HG03196 (cell line): Measurements from ENCODE around the gene CHCHD6.

Source experiments
- ATAC-seq: cut with Tn5 transposase; IDR thresholded peaks from one replicate; pipeline ENCODE4 v1.9.1; 2021; ENCODE audit not compliant: unreplicated experiment

Gene CHCHD6

DNA sequence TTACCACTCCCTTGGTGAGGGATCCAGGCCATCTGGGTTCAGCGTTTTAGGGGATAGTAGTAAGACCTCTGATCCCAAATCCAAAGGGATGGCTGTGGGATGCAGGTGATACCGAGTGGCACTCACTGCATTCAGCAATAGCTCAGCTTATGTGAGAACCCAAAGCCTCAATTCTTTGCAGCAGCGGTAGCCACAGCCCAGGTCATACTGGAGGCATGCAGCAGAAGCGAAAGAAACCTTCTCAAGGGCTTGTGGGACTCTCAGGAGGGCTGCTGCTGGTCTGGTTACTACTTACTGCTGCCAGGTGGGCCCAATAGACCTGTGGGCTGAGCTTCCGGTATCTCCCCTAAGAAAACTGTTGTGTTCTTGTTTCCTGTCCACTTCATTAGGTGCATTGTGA, 38.0 kb downstream of the CHCHD6 start:
- no peak for ATAC-seq

GRCh38 chr3:126743350-126743749, 39.3 kb downstream of the CHCHD6 start:
- no peak for ATAC-seq

GRCh38 chr3:126743781-126744180, 39.7 kb downstream of the CHCHD6 start:
- no peak for ATAC-seq

DNA sequence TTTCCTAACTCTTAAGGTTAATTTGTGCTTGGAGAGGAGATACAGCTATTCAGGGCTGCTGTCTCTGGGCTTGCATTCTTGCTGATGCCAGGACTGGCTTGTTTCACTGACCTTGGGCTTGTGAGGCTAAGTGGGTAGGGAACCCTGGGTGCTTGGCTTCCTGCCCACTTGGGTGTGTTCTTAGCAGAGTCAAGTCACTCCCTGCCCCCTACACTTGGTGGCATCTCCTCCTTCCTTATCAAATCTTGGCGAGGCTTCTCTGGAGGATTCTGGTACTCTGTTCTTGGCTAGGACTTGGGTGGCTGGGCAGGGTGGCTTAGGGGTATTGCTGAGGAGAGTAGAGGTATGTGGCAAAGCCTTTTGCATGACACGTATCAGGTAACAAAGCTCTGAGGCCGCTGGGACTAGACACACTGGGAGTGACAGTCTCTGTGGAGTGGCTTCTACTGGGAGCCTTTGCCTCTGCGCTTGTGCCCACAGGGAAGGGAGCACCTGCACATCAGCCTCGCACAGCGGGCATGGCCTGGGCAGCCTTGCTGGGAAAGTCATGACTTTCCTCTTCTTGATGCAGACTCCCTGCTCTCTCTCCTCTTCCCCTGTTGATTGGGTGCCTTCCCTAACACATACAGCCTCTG, 41.8 kb downstream of the CHCHD6 start:
- ATAC-seq = no peak

- ATAC-seq = no peak
These were observed 42.5 kb downstream of the CHCHD6 start for GRCh38 chr3:126746395-126747177.

GRCh38 chr3:126747768-126748167, 43.7 kb downstream of the CHCHD6 start:
- no peak for ATAC-seq

DNA sequence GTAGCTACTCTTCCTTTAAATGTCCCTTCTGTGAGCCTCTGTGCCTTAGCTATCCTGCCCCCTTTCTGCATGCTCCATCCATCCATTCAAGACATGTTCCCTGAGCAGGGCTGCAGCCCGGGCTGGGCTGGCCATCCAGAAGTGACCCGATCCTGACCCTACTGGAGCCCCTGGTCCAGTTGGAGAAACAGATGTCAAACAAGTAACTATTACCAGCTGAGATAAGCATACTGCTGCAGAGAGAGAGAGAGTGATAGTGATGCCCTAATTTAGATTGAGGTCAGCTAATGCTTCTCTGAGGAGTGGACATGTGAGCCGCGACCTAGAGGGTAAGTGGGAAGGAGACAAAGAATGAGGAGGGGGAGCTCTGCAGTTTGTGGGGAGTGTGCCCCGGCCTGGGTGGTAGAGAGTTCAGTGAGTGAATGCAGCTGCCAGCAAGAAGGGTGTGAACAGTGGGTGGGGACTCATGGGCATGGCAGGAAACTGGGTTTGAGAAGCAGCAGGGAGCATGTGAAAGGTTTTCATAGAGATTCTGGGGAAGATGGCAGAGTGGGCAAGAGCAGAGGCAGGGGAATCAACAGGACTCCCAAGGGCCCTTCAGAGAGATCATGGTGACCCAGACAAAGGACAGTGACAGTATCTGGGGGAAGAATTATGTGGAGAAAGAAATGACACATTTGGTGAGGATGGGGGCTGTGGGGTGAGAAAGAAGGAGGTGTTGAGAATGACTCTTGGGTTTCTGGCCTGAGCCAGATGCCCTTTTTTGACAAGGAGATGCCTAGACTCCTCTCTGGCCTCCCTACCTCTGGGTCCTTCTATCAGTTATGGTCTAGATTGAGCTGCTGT, 44.9 kb downstream of the CHCHD6 start:
- ATAC-seq = no peak

DNA sequence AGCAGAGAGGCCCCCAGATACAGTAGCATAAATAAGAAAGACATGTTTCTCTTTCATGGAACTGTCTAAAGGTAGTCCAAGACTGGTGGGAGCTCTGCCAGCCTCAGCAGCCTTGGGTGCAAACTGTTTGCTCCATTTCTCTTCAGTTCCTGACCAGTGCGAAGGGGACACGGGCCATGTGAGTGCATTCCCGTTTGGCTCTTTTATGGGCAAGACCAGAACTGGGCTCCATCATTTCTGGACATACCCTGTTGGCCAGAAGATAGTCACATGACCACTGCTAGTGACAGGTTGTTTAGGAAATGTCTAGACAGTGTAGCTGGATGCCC, 45.5 kb downstream of the CHCHD6 start:
- no peak for ATAC-seq

DNA sequence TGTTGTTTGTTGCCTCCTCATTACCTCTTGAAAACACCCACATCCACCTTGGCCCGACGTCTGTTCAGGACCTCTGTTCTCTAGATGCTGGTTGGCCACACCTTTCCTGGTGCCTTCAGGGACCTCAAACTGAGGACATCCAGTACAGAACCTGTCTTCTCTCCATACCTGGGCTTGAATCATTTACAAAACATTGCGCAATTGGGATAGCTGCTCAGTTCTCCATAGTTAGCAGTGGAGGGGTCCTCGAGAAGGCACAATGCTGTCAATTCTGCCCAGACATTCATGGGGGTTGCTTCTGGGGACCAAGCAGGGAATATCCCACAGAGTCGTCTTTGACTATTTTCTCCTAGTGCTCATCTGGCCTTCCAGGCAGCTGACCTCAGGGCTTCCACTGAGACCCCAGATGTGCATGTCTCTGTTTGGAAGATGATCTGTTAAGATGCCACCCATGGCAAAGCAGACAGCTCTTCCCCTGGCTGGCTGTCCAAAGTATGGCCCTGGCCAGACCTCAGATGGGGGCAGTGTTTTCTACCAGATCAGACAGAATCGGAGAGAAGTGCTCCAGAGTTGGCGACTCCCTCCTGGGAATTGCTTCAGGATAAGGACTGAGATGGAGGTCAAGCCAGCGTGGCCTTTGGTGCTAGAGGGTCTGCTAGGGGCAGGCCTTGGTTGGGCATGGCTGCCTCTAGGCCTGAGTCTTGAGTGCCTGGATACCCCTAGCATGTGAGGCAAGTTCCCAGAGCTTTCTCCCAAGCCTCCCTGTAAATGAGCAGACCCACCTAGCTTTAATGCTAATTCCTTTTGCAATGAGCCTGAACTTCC, 46.1 kb downstream of the CHCHD6 start:
- ATAC-seq = no peak

GRCh38 chr3:126750756-126751121, 46.7 kb downstream of the CHCHD6 start:
- no peak for ATAC-seq

GRCh38 chr3:126751611-126752302, 47.7 kb downstream of the CHCHD6 start:
- no peak for ATAC-seq

- no peak for ATAC-seq
These were observed 48.5 kb downstream of the CHCHD6 start for GRCh38 chr3:126752303-126753190.

DNA sequence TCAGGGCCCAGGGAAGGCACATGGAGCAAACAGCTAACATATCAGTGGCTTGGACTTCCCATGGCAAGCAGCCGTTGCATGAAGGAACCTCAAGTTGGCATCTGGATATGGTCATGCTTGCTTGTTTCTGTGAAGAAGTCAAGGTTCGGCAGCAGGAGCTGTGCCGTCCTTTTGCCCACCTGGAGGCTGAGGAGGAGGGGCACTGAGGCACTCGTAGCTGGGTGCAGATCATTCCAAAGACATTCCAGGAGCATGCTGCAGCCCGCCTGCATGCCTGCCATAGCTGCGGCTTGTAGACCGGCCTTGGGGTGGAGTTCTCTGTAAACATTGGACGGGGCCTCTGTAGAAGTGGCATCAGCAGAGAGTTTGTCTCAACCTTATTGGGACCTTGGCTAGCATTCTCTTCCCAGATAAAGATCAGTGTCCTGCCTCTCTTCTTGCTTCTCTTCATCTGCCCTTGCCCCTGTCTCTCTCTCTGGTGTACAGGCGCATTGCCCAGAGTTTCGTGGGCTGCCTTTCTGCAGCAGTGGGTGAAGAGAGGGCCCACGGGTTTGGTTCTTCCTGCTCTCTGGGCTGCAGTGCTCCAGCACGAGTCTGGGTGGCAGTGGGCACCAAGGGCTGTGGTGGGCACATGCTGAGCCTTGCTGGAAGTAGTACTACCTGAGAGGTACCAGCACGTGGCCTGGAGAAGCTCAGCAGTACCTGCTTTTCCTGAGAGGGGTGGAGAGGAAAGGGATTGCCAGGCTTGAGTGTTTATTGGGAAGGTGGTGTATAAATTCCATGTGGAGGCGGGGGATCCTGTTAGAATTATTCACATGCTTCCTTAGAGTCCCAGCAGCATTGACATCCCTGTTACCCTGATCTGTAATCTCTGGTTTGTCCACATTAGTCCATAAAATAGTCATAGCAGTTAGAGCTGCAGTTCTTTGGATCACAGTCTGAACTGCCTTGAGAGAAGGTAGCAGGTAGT, 49.4 kb downstream of the CHCHD6 start:
- ATAC-seq = no peak

GRCh38 chr3:126755866-126756265, 51.8 kb downstream of the CHCHD6 start:
- ATAC-seq = no peak

GRCh38 chr3:126758026-126758425, 54.0 kb downstream of the CHCHD6 start:
- no peak for ATAC-seq

DNA sequence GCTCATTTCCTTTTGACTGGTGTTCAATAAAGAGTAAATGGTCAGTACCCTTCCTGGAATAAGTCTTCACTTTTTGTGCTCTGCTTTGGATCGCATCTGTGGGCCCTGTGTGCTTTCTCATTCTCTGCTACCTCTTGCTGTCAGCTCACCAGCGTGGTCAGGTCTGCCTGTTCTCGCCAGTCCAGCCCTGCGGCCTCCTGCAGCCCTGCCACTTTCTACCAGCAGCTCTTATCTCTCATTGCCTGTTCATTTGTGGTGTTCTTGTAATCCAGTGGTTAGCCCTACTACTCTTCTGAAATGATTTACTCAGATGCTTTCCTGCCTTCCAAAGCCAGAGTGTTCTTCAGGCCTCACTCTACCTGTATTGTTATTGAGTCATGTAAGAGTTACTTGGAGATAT, 54.8 kb downstream of the CHCHD6 start:
- no peak for ATAC-seq

DNA sequence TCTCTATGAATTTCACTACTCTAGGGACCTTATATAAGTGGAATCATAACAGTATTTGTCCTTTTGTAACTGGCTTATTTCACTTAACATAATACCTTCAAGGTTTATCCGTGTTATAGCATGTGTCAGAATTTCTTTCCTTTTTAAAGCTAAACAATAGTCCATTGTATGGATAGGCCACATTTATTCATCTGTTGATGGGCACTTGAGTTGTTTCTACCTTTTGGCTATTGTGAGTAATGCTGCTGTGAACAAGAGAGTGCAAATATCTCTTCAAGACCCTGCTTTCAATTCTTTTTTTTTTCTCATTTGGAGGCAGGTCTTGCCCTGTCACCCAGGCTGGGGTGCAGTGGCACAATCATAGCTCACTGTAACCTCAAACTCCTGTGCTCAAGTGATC, 56.5 kb downstream of the CHCHD6 start:
- ATAC-seq = no peak

- ATAC-seq = no peak
These were observed 59.0 kb downstream of the CHCHD6 start for GRCh38 chr3:126763035-126763434.
